KOPT-K1 (cell line): ENCODE data around the gene MALT1.

Experiments
- H3K27ac ChIP-seq: fragments of 200-600 bp; sonication (generic); 2 replicates; pipeline ENCODE4 v1.5.1; 2016; ENCODE audit warnings: antibody characterized with exemption, mild to moderate bottlenecking, low read depth, low read length; ENCODE audit not compliant: poor library complexity, severe bottlenecking
- H3K36me3 ChIP-seq: fragments of 200-600 bp; sonication (generic); 2 replicates; pipeline ENCODE4 v1.5.1; 2017; ENCODE audit warnings: antibody characterized with exemption, mild to moderate bottlenecking, low read length, moderate library complexity; ENCODE audit not compliant: insufficient read depth
- H3K9me3 ChIP-seq: fragments of 200-600 bp; sonication (generic); 2 replicates; pipeline ENCODE4 v1.5.1; 2017; ENCODE audit warnings: antibody characterized with exemption, low read length, mild to moderate bottlenecking; ENCODE audit not compliant: insufficient read depth, poor library complexity, severe bottlenecking

Gene MALT1

DNA sequence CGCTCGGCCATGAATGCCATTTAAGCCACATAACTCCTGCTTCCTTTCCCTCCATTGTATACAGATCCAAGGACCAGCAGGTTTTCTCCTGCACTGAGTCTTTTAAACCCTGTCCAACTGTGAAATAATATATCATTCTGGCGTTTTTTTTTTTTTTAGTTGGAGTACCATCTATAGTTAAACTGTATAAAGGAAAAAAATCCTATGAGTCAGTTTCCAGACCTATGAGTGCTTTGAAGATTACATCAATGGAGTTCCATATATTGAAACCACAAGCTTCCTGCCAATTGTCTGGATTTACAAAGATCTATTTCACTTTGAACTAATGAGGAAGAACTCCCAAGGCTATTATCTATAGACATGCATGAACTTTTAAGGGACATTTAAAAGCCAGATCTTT, 2.4 kb upstream of the MALT1 start:
- Histone ChIP-seq H3K9me3 (no peaks in the 10 kb centered on the region), H3K27ac (no peak overlapping the region), H3K36me3 (no peaks in the 10 kb centered on the region)

DNA sequence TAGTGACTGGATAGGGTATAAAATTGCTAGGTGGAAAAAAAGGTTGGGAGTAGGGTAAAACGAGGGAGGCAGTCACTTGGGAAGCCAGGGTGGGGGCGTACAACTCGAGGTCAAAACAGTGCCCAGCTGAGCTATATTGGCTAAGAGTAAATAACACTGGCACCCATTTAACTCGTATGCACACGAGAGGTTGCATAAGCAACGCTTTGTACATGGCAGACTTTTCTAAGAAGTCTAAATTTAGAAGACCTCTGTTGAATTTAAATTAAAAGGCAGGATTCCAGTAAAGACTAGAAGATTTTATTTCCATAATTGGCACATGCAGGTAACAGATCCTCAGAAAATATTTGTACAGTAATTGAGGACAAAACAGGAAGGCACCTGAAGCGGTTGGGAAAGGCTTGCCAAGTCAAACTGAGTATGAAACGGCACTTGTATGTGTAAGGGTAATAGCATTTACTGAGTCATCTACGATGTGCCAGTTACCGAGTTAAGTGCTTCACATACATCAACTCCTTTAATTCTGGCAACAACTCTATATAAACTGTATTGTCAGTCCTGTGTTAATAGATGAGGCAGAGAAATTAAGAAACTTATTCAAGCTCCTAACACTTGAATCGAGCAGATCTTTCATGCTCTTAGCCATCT, 1.4 kb upstream of the MALT1 start:
- no peaks in the 10 kb centered on the region for H3K36me3 ChIP-seq
- H3K27ac ChIP-seq: no peak overlapping the region
- H3K9me3 ChIP-seq: no peaks in the 10 kb centered on the region

DNA sequence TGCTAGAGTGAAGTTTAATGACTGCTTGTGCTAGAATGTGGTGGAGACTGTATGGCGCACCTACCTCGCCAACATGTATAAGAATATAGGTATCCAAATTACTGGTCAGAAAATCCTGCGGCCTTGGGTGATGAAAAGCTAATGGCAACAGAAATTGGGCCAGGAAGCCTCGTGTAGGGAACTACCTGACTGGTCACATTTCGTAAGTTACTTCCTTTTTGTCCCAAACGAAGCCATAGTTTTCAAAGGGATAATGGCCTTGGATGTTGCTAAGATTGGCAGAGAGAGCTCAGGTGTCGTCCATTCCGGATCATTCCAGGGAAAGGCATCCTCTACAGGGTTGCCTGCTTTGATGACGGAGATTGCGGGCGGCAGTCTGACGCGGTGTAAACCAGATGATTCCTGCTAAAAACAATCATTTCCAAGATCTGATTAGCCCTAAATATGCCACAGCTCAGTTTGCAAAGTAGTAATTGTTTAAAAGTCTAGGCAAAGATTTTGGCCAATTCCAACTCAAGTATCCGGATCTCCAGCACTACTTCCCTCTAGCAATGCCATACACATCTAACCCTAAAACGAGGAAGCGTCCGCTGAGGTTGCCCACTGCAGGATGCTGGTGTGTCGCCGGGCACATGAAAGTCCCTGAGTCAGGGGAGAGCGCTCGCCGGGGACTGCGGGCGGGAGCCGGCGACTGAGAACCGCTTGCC, 708 bp upstream of the MALT1 start:
- Histone ChIP-seq H3K36me3 (no peaks in the 10 kb centered on the region), H3K9me3 (no peaks in the 10 kb centered on the region), H3K27ac (peak overlapping the region; percentile 74)

DNA sequence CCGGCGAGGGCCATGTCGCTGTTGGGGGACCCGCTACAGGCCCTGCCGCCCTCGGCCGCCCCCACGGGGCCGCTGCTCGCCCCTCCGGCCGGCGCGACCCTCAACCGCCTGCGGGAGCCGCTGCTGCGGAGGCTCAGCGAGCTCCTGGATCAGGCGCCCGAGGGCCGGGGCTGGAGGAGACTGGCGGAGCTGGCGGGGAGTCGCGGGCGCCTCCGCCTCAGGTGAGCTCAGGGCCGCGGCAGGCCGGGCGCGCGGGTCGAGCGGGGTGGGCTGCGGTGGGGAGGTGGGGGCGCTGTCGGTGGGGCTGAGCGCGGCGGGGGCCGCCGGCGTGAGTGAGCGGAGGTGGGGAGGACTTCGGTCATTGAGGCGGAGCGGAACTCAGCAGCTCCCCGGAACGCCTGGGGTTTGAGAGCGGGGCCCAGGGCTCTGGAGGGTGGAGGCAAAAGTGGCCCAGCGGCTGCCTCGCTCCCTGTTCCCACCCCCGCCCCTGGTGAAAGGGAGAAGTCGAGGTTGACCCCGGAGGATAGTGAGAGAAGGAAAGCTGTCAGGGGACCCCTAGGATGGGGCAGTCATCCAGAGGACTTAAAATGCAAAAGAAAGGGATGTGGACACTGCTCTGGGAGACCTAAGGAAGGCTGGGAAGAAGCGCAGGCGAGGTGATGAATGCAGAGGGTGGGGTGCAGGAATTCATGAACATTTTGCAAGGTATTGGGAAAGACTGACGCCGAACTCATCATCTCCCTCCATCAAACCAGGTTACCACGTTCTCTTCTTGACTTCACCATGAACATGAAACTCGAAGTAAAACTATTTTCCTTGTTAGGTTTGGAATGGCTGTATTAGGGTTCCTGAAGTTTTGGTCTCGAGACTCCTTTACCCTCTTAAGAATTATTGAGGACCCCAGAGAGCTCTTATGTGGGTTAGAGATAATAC, 633 bp downstream of the MALT1 start:
- Histone ChIP-seq H3K36me3 (no peaks in the 10 kb centered on the region), H3K27ac (peak overlapping the region; percentile 74), H3K9me3 (no peaks in the 10 kb centered on the region)

DNA sequence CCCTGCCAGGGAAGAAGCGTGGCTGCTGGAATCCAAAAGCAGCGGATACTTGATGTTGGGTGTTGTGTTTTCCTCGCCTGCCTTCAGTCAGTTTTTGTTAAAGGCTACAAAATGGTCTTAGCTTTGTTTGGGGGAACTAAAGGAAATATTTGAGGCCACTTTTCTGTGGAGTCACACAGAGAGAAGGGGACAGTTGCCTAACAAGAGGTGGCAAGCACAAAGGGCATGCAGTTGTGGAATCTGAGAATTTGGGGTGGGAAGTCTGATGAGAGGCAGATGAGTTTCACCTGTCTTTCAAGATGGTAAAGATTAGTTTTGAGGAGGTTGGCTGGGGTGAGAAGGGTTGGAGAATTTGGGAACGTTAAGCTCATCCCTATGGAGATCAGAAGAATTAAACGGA, 2.9 kb downstream of the MALT1 start:
- Histone ChIP-seq H3K9me3 (no peaks in the 10 kb centered on the region), H3K27ac (no peak overlapping the region), H3K36me3 (no peaks in the 10 kb centered on the region)

DNA sequence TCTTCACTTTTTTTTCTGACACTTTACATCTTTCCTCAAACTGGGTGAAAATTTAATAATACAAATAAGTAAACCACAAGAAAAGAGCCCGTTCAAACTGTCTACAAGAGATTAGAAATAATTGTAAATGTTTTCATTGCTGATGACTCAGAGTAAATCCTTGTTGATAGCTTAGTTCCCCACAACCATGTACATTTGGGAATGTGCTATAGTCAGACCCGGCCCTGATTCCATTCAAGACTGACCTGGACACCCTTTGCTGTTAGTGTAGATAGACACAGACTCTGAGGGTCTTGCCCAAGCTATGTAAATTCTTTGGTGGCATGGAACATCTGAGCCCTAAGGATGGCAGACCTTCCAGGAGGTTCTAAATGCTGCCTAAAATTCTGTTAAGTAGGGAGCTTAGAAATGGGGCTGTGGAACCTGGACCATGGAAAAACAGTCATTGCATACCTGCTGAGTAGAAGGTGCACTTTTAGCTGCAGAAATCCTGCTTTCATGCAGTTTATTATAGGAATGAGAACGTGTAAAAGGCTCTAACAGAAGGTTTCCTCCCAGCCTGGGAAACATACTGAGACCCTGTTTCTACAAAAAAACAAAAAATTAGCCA, 3.7 kb downstream of the MALT1 start:
- no peaks in the 10 kb centered on the region for H3K36me3 ChIP-seq
- no peaks in the 10 kb centered on the region for H3K9me3 ChIP-seq
- no peak overlapping the region for H3K27ac ChIP-seq

DNA sequence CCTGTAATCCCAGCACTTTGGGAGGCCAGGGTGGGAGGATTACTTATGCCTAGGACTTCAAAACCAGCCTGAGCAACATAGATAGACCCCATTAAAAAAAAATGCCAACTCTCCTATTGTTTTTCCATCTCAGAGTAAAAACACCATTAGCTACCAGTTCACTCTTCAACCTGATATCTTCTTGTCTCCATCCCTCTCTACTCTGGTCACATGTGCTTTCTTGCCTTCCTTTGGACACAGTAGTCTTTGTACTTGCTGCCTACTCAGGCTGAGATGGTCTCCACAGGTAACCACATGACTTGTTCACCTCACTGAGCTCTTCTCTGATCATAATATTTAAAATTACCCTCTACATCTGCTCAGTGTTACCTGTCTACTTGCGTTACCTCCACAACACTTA, 5.0 kb downstream of the MALT1 start:
- H3K36me3 ChIP-seq: no peaks in the 10 kb centered on the region

DNA sequence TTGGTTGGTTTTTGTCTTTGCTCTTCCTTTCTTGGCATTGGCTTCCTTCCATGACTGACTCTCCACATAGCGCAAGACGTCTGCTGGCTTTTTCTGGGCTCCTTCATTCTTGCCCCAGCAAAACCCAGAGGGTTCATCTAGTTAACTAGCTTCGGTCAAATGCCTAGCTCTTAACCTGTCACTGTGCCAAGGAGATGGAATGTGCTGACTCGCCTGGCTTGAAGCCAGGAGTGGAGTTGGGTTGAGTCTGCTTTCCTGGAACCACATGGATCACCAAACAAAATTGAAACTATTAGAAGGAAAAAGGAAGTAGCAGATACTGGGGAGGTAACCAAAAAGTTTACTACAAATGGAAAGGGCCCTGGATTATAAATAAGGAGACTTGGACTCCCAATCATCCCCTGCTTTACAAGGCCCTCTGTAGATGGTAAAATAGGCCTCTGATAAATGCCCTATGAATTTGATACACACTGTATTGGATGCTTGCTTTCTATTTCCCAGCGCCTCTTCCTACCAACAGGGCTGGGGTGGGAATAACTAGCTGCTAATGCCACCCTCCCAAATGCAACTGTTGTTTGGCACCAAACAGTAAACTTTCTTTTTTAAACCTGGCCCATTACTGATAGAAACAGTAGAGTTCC, 11.3 kb downstream of the MALT1 start:
- H3K9me3 ChIP-seq: no peaks in the 10 kb centered on the region
- no peaks in the 10 kb centered on the region for H3K36me3 ChIP-seq
- no peak overlapping the region for H3K27ac ChIP-seq

More for the DNA sequence above, 5.0 kb downstream of the MALT1 start:
- H3K27ac ChIP-seq: no peak overlapping the region
- H3K9me3 ChIP-seq: no peaks in the 10 kb centered on the region

DNA sequence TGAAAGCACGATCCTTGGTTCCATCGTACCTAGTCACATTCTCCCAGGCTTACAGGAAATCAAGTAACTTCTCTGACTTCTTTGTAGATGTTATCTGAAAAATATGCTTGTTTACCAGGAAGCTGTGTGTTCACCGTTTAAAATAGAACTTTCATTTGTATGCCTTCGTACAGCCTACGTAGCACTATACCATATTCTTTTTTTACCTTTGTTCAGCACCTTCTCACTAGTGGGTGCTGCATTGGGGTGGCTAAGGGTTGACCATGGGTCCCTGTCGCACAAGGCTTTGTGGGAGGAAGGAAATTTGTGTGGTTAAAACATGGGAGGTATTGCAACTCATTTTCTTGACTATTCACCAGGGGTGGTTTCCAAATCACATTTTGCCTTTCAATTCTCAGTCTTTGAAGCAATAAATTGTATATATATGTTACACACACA, 16.6 kb downstream of the MALT1 start:
- Histone ChIP-seq H3K9me3 (no peaks in the 10 kb centered on the region), H3K36me3 (0 out of 2 replicates have a peak, but pooled peaks cover 4% of the 10 kb centered on the region), H3K27ac (peak overlapping the region; percentile 42)

DNA sequence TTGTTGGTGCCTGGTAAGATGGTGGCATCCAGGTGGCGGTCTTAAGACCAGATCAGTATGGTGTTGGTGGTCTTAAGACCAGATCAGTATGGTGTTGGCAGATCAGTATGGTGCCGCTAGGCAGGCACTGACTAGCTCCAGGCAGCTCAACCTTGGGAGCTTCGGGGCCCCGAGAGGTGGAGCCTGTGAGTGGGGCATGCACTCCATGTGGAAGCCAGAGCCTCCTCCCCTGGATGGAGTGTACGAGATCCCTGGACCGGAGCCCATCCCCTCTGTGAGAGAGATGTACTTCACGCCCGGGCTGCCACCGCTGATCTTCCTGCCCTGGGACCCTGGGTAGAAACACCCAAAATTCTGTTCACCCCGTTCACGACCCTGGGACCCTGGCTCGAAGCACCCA, 19.0 kb downstream of the MALT1 start:
- H3K36me3 ChIP-seq: peaks cover 5% of the 10 kb centered on the region; the same call in 1 of the 2 replicates
- H3K27ac ChIP-seq: no peak overlapping the region
- peaks cover 6% of the 10 kb centered on the region for H3K9me3 ChIP-seq

DNA sequence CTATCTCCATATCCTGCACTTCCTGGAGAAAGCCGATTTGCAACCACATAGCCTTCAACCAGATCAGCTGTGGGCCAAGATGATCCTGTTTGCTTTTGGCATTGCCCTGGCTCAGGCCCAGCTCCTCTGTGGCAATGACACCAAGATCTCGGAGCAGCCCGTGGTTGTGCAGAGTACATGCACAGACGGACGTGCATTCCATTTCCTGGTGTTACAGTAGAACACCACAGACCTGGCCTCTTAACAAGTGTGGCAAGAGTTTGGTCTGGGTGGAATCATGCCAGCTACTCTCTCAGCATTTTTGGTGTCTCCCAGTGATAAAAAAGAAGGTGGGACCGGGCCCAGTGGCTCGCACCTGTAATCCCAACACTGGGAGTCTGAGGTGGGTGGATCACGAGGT, 20.0 kb downstream of the MALT1 start:
- Histone ChIP-seq H3K36me3 (peaks cover 11% of the 10 kb centered on the region; the same call in 1 of the 2 replicates), H3K27ac (no peak overlapping the region), H3K9me3 (peaks cover 12% of the 10 kb centered on the region)

DNA sequence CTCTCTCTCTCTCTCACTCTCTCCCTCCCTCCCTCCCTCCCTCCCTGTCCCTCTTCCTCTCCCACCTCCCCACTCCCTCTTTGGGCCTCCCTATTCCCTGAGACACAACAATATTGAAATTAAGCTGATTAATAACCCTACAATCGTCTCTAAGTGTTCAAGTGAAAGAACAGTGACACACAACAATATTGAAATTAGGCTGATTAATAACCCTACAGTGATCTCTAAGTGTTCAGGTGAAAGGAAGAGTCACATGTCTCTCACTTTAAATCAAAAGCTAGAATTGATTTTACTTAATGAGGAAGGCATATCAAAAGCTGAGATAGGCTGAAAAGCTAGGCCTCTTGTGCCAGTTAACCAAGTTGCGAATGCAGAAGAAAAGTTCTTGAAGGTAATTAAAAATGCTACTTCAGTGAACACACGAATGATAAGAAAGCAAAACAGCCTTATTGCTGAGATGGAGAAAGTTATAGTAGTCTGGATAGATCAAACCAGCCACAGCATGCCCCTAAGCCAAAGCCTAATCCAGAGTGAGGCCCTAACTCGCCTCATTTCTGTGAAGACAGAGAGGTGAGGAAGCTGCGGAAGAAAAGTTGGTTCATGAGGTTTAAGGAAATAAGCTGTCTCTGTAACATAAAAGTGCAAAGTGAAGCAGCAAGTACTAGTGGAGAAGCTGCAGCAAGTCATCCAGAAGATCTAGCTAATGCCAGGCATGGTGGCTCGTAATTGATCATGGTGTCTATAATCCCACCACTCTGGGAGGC, 21.3 kb downstream of the MALT1 start:
- H3K27ac ChIP-seq: no peak overlapping the region
- H3K36me3 ChIP-seq: peaks cover 25% of the 10 kb centered on the region; the same call in 1 of the 2 replicates
- H3K9me3 ChIP-seq: peaks cover 12% of the 10 kb centered on the region

DNA sequence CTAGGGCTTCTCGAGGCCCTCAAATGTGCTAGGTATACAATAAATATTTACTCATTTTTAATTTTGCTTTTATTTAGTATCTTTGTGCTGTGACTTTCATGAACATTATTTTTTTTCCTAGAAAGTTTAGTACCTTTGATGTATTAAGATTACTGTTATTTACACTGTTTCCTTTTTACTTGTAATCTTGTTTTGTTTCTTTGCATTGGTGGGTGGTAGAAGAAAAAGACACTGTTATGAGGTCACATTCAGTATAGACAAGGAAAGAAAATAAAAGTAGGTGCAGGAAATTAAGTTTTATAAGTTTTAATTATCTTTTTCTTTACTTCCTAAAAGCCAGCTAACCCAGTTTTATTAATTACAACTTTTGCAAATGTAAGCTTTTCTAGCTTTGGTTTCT, 23.0 kb downstream of the MALT1 start:
- Histone ChIP-seq H3K27ac (no peak overlapping the region), H3K9me3 (peaks cover 12% of the 10 kb centered on the region), H3K36me3 (peaks cover 27% of the 10 kb centered on the region; the same call in 1 of the 2 replicates)
